HUES48 (cell line): ENCODE measurements around the gene KAT6B.

Source experiments
- H3K27ac ChIP-seq: one replicate; pipeline ENCODE4 v1.7.0; 2013; ENCODE audit warnings: low read depth, low read length, inconsistent platforms
- H3K27me3 ChIP-seq: 2 replicates; pipeline ENCODE4 v1.6.1; 2013; ENCODE audit warnings: mild to moderate bottlenecking, low read length; ENCODE audit not compliant: control insufficient read depth, insufficient read depth
- H3K36me3 ChIP-seq: 2 replicates; pipeline ENCODE4 v1.6.1; 2013; ENCODE audit warnings: low read length; ENCODE audit not compliant: control insufficient read depth, insufficient read depth
- H3K4me1 ChIP-seq: 2 replicates; pipeline ENCODE4 v1.6.1; 2013; ENCODE audit warnings: mild to moderate bottlenecking, low read length; ENCODE audit not compliant: control insufficient read depth, insufficient read depth
- H3K4me3 ChIP-seq: 2 replicates; pipeline ENCODE4 v1.5.1; 2013; ENCODE audit warnings: mild to moderate bottlenecking, low read depth, low read length
- H3K9ac ChIP-seq: 2 replicates; pipeline ENCODE4 v1.6.1; 2013; ENCODE audit warnings: mild to moderate bottlenecking, low read depth, low read length, moderate library complexity
- H3K9me3 ChIP-seq: 2 replicates; pipeline ENCODE4 v1.6.1; 2013; ENCODE audit warnings: low read length; ENCODE audit not compliant: control insufficient read depth, insufficient read depth

Gene KAT6B

GRCh38 chr10:74975758-74976157, 149.4 kb downstream of the KAT6B start:
- Histone ChIP-seq H3K4me3 (no peak overlapping the region), H3K9ac (no peak overlapping the region), H3K9me3 (no peaks in the 10 kb centered on the region), H3K4me1 (no peaks in the 10 kb centered on the region), H3K27ac (no peak overlapping the region), H3K27me3 (no peaks in the 10 kb centered on the region), H3K36me3 (peaks cover 22% of the 10 kb centered on the region)

GRCh38 chr10:74976565-74976964, 150.2 kb downstream of the KAT6B start:
- H3K27me3 ChIP-seq: no peaks in the 10 kb centered on the region
- peaks cover 23% of the 10 kb centered on the region for H3K36me3 ChIP-seq
- no peak overlapping the region for H3K9ac ChIP-seq
- no peaks in the 10 kb centered on the region for H3K4me1 ChIP-seq
- H3K9me3 ChIP-seq: no peaks in the 10 kb centered on the region
- no peak overlapping the region for H3K4me3 ChIP-seq
- no peak overlapping the region for H3K27ac ChIP-seq

GRCh38 chr10:74977072-74977471, 150.7 kb downstream of the KAT6B start:
- H3K4me1 ChIP-seq: no peaks in the 10 kb centered on the region
- H3K4me3 ChIP-seq: no peak overlapping the region
- H3K27ac ChIP-seq: no peak overlapping the region
- no peaks in the 10 kb centered on the region for H3K9me3 ChIP-seq
- H3K9ac ChIP-seq: no peak overlapping the region
- H3K36me3 ChIP-seq: peaks cover 28% of the 10 kb centered on the region
- H3K27me3 ChIP-seq: no peaks in the 10 kb centered on the region

DNA sequence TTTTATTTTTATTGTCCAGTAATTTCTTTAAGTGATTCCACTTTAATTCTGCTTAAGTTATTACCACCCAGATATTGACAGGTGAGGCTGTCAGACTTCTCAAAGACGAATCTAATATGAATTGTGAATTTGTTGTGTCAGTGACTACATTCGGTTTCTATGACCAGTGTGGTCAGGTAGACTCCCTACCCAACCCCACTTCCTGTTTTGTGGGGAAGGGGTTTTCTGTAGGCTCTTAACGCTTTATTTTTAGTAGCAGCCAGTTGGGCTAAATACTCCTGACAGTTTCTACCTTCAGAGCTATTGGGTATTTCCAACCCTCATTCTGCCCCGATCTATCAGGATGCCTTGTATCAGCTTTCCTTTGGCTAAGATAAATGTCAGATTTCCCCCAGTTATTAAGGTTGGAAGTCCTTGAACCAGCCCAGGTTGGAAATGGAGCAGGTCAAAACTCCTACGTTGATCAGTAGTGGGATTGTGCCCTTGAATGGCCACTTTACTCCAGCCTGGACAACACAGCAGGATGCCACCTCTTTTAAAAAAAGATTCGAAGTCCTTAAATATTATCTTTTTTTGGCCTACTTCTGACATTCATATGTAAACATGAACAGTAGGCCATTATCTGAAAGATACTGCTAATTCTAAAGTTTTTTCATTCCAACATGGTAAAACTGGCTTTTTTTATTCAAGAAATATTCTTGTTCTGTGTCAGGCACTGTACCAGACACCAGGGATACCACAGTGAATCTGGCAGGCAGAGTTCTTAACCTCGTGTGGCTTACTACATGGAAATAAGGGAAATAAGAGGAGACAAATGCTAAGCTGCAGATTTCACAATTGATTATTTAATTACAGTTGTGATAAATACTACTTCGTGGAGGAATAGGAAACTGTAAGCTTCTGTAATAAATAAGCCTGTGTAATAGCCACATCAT, 151.8 kb downstream of the KAT6B start:
- no peak overlapping the region for H3K4me3 ChIP-seq
- no peaks in the 10 kb centered on the region for H3K27me3 ChIP-seq
- H3K9ac ChIP-seq: no peak overlapping the region
- H3K27ac ChIP-seq: no peak overlapping the region
- H3K36me3 ChIP-seq: peaks cover 36% of the 10 kb centered on the region
- no peaks in the 10 kb centered on the region for H3K9me3 ChIP-seq
- H3K4me1 ChIP-seq: no peaks in the 10 kb centered on the region

DNA sequence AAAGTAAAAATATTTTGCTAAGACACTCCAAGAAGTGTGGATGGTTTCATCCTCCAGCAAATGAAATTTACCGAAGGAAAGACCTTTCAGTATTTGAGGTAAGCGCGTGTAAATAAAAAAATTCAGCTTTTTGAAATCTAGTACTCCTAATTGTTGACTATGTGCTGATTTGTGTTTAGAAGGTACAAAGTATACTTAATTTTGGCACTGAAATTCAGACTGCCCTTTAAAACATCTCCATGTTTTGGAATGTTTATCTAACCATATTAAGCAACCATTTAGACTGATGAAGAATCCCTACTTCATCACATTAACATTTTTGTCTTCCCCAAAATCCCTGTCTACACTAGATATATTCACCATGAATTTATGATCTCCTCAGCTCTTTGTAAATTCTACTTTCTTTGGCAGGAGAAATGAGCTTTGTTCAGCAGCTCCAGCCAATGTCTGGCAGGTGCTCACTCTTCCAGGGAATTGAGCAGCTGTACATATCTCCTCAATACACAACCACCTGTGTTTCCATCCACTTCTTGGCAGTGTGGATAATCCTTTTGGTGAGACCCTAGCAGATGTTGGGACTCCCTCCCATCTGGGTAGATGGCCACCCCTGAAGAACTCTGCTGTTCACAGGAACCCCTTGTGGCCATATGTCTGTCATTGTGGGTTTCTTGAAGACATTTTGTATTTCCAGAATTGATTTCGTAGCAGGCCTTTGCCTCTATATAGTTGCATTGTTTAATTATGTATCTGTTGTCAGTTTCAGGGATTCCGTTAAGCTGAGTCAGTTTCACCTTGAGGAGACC, 155.6 kb downstream of the KAT6B start:
- no peaks in the 10 kb centered on the region for H3K9me3 ChIP-seq
- H3K36me3 ChIP-seq: peaks cover 33% of the 10 kb centered on the region
- H3K27me3 ChIP-seq: no peaks in the 10 kb centered on the region
- no peak overlapping the region for H3K9ac ChIP-seq
- H3K4me1 ChIP-seq: no peaks in the 10 kb centered on the region
- no peak overlapping the region for H3K27ac ChIP-seq
- no peak overlapping the region for H3K4me3 ChIP-seq

- Histone ChIP-seq H3K4me1 (no peaks in the 10 kb centered on the region), H3K9me3 (no peaks in the 10 kb centered on the region), H3K9ac (no peak overlapping the region), H3K36me3 (peaks cover 32% of the 10 kb centered on the region), H3K4me3 (no peak overlapping the region), H3K27me3 (no peaks in the 10 kb centered on the region), H3K27ac (no peak overlapping the region)
Measured at GRCh38 chr10:74982634-74982982, 156.2 kb downstream of the KAT6B start.

DNA sequence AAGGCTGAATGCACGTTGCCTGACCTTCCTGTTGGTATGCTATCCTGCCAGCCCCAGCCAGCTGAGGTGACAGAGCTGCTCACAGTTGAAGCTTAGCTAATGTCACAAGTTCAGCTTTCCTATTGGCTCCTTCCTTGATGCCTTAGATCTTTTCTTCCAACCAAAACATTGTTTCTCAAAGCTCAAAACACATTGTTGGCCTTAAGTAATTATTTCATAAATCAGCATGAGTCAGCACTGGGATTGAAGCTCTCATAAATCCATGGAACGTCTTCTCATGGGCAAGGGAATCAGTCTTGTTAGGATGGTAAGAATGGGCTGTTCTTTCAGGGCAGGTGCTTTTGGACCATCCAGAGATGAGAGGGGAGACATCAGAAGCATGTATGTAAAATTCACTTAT, 157.0 kb downstream of the KAT6B start:
- Histone ChIP-seq H3K27me3 (no peaks in the 10 kb centered on the region), H3K9me3 (no peaks in the 10 kb centered on the region), H3K4me3 (no peak overlapping the region), H3K9ac (no peak overlapping the region), H3K4me1 (no peaks in the 10 kb centered on the region), H3K36me3 (peaks cover 34% of the 10 kb centered on the region), H3K27ac (no peak overlapping the region)

DNA sequence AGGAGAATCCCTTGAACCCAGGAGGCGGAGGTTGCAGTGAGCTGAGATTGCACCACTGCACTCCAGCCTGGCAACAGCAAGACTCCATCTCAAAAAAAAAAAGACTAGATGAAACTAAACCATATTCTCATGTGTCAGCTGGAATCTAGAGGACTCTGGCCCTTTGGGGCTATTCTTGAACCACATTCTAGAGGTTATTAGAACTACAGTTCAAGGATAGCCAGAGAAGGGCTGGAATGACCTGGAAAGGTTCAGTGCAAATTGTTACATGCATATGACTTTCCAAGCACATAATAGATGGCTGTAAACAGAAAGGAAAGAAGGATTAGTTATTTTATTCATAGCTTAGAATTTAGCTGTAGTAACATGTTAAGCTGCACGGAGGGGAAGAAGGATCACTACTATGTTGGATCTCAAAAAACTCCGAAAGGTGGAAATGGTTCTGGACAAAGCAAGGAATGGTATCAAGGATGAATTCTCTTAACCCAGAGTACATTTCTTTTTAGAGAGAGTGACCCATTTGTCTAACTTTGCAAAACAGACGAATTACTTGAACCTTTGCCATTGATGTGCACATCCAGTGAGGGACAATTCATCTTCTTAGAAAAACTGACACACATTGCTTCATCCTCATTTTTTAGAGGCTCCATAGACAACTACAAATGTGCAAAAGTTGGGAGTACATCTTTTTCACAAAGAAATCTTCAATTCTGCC, 161.1 kb downstream of the KAT6B start:
- Histone ChIP-seq H3K4me3 (no peak overlapping the region), H3K4me1 (no peaks in the 10 kb centered on the region), H3K27ac (no peak overlapping the region), H3K27me3 (no peaks in the 10 kb centered on the region), H3K36me3 (peaks cover 29% of the 10 kb centered on the region; the same call in 1 of the 2 replicates), H3K9ac (no peak overlapping the region), H3K9me3 (no peaks in the 10 kb centered on the region)

GRCh38 chr10:74988054-74988775, 161.8 kb downstream of the KAT6B start:
- H3K4me1 ChIP-seq: no peaks in the 10 kb centered on the region
- peaks cover 26% of the 10 kb centered on the region; the same call in 1 of the 2 replicates for H3K36me3 ChIP-seq
- H3K9me3 ChIP-seq: no peaks in the 10 kb centered on the region
- H3K4me3 ChIP-seq: no peak overlapping the region
- H3K27me3 ChIP-seq: no peaks in the 10 kb centered on the region
- no peak overlapping the region for H3K27ac ChIP-seq
- no peak overlapping the region for H3K9ac ChIP-seq

- Histone ChIP-seq H3K9ac (no peak overlapping the region), H3K9me3 (no peaks in the 10 kb centered on the region), H3K4me3 (no peak overlapping the region), H3K27ac (no peak overlapping the region), H3K4me1 (no peaks in the 10 kb centered on the region), H3K36me3 (peaks cover 26% of the 10 kb centered on the region; the same call in 1 of the 2 replicates), H3K27me3 (no peaks in the 10 kb centered on the region)
Measured at GRCh38 chr10:74988832-74989561, 162.6 kb downstream of the KAT6B start.
